Upper lobe of right lung (tissue), 1 donor: Measurements from ENCODE around the gene KCNMA1. TPM values are rescaled to one million over a fixed set of nuclear protein-coding genes. Genes with fewer than 3 reads are reported as not detected.

Experiments
- ATAC-seq: fragments of 200-7000 bp; cut with Tn5 transposase; one replicate; pipeline ENCODE4 v1.9.1; 2020; ENCODE audit warnings: mild to moderate bottlenecking, moderate library complexity
- DNase-seq: peaks from one replicate; pipeline ENCODE4 v3.0.0-alpha.2; 2020
- H3K27ac ChIP-seq: fragments of 200-600 bp; one replicate; pipeline ENCODE4 v1.8.0; 2022
- H3K27me3 ChIP-seq: fragments of 200-600 bp; one replicate; pipeline ENCODE4 v1.8.0; 2022; ENCODE audit warnings: mild to moderate bottlenecking
- H3K36me3 ChIP-seq: fragments of 200-600 bp; one replicate; pipeline ENCODE4 v1.8.0; 2022
- H3K4me1 ChIP-seq: fragments of 200-600 bp; one replicate; pipeline ENCODE4 v1.8.0; 2022
- H3K4me3 ChIP-seq: fragments of 200-600 bp; one replicate; pipeline ENCODE4 v1.8.0; 2022; ENCODE audit warnings: mild to moderate bottlenecking
- H3K9me3 ChIP-seq: fragments of 200-600 bp; one replicate; pipeline ENCODE4 v1.8.0; 2022
- CTCF ChIP-seq: fragments of 200-600 bp; IDR thresholded peaks from one replicate; pipeline ENCODE4 v1.8.0; 2022; ENCODE audit warnings: antibody characterized with exemption
- intact Hi-C: fragments of 100-400 bp; cut with DNase I; formaldehyde crosslinking; loops from one replicate; pipeline ENCODE4 v1.11.0; 2022
- total RNA-seq: library from RNA; stranded (reverse); fragmentation: NEBNext Ultra II Directional; extraction: Animal tissue kit (Norgen Biotek cat#: 25700); gene quantifications from one replicate; pipeline ENCODE4 v1.2.1, GENCODE V29; 2021
- donor health status: DM: no; HTN: yes; CAD: no; lungs with severe emphysema.

The KCNMA1 gene
- total RNA-seq, 1 donor from 2014 or later = 26.3 TPM

GRCh38 chr10:77308084-77308732, 329.4 kb downstream of the KCNMA1 start:
- DNase-seq (no peak), ATAC-seq (no peak)
- Histone ChIP-seq H3K36me3 (no peaks in the 10 kb centered on the region), H3K9me3 (no peaks in the 10 kb centered on the region), H3K27ac (no peak overlapping the region), H3K4me1 (no peaks in the 10 kb centered on the region), H3K4me3 (no peak overlapping the region), H3K27me3 (no peaks in the 10 kb centered on the region)
- intact Hi-C loops = no loop called here
- TF ChIP-seq CTCF = no peak

GRCh38 chr10:77306666-77307065, 330.9 kb downstream of the KCNMA1 start:
- Histone ChIP-seq H3K27me3 (no peaks in the 10 kb centered on the region), H3K4me1 (no peaks in the 10 kb centered on the region), H3K4me3 (no peak overlapping the region), H3K9me3 (no peaks in the 10 kb centered on the region), H3K36me3 (no peaks in the 10 kb centered on the region), H3K27ac (no peak overlapping the region)
- ATAC-seq (no peak), DNase-seq (no peak)
- TF ChIP-seq CTCF = no peak
- intact Hi-C loops = no loop called here

GRCh38 chr10:77305650-77306632, 331.7 kb downstream of the KCNMA1 start:
- TF ChIP-seq CTCF = no peak
- DNase-seq = no peak
- intact Hi-C loops = no loop called here

GRCh38 chr10:77304192-77304591, 333.4 kb downstream of the KCNMA1 start:
- no peaks in the 10 kb centered on the region for H3K27me3 ChIP-seq
- ATAC-seq = no peak
- no peak overlapping the region for H3K27ac ChIP-seq
- no peaks in the 10 kb centered on the region for H3K4me1 ChIP-seq
- no peak for TF ChIP-seq CTCF
- H3K9me3 ChIP-seq = no peaks in the 10 kb centered on the region
- no peak for DNase-seq
- no peak overlapping the region for H3K4me3 ChIP-seq
- intact Hi-C loops = no loop called here
- no peaks in the 10 kb centered on the region for H3K36me3 ChIP-seq

More at GRCh38 chr10:77305650-77306632, 331.7 kb downstream of the KCNMA1 start:
- Histone ChIP-seq H3K4me3 (no peak overlapping the region), H3K9me3 (no peaks in the 10 kb centered on the region), H3K4me1 (no peaks in the 10 kb centered on the region), H3K27me3 (no peaks in the 10 kb centered on the region), H3K36me3 (no peaks in the 10 kb centered on the region), H3K27ac (no peak overlapping the region)
- no peak for ATAC-seq

GRCh38 chr10:77301305-77301730, 336.3 kb downstream of the KCNMA1 start:
- TF ChIP-seq CTCF = no peak
- H3K36me3 ChIP-seq = no peaks in the 10 kb centered on the region
- no peaks in the 10 kb centered on the region for H3K4me1 ChIP-seq
- no peak overlapping the region for H3K27ac ChIP-seq
- no peaks in the 10 kb centered on the region for H3K27me3 ChIP-seq
- intact Hi-C loops = no loop called here
- ATAC-seq (no peak), DNase-seq (no peak)
- H3K4me3 ChIP-seq = no peak overlapping the region
- no peaks in the 10 kb centered on the region for H3K9me3 ChIP-seq
